Activated CD4-positive, alpha-beta T cell treated with anti-CD3 and anti-CD28 coated beads, Interleukin-2, Interleukin-4, amounts not matched to agents 100 ng/mL and 50 ng/mL, durations not matched to agents 16 hours and 8 hours (primary cell): Measurements from ENCODE around the gene DEPDC1.
"Not testable (repeated sequence)": the region's sequence is repeated elsewhere in the genome, so short reads cannot be mapped to it uniquely, and the experiment has no call there.

Experiments
- DNase-seq: peaks from one replicate; pipeline ENCODE4 v3.0.0-alpha.2; 2020; ENCODE audit warnings: low spot score

The DEPDC1 gene

GRCh38 chr1:68496680-68497357 is at the start of gene DEPDC1:
Gene DEPDC1 (minus strand): TSS chr1:68497082. CDS start chr1:68496999, 83 bp downstream.
- peak; percentile 90 for DNase-seq

- DNase-seq, result no peak
These were observed 47.8 kb upstream of the DEPDC1 start for GRCh38 chr1:68544651-68545050.

GRCh38 chr1:68542586-68542985 is 45.7 kb upstream of the DEPDC1 start:
- DNase-seq, result no peak

GRCh38 chr1:68538941-68539340 is 42.1 kb upstream of the DEPDC1 start:
- DNase-seq, result no peak

GRCh38 chr1:68528243-68528642 is 31.4 kb upstream of the DEPDC1 start:
- DNase-seq, result no peak

- no peak for DNase-seq
These were observed 28.9 kb upstream of the DEPDC1 start for GRCh38 chr1:68525781-68526180.

- no peak for DNase-seq
These were observed 24.4 kb upstream of the DEPDC1 start for GRCh38 chr1:68521286-68521685.

GRCh38 chr1:68516066-68516465 is 19.2 kb upstream of the DEPDC1 start:
- DNase-seq, result no peak

GRCh38 chr1:68511254-68511653 is 14.4 kb upstream of the DEPDC1 start:
- DNase-seq, result no peak

- no peak for DNase-seq
These were observed 9.5 kb upstream of the DEPDC1 start for GRCh38 chr1:68506386-68506785.

- no peak for DNase-seq
These were observed 6.2 kb upstream of the DEPDC1 start for GRCh38 chr1:68503085-68503484.

GRCh38 chr1:68497358-68497698 is 446 bp upstream of the DEPDC1 start:
- no peak for DNase-seq

- peak; percentile 6 for DNase-seq
These were observed 758 bp downstream of the DEPDC1 start for GRCh38 chr1:68495968-68496679.

GRCh38 chr1:68495532-68495931 is 1.4 kb downstream of the DEPDC1 start:
- no peak for DNase-seq

- no peak for DNase-seq
These were observed 3.7 kb downstream of the DEPDC1 start for GRCh38 chr1:68493193-68493592.

- DNase-seq, result not testable (repeated sequence)
These were observed 4.6 kb downstream of the DEPDC1 start for GRCh38 chr1:68492255-68492654.

GRCh38 chr1:68490046-68490651 is 6.7 kb downstream of the DEPDC1 start:
- no peak for DNase-seq

GRCh38 chr1:68485431-68486022 is 11.4 kb downstream of the DEPDC1 start:
- no peak for DNase-seq

- no peak for DNase-seq
These were observed 12.3 kb downstream of the DEPDC1 start for GRCh38 chr1:68484618-68485017.

GRCh38 chr1:68481041-68481440 is 15.8 kb downstream of the DEPDC1 start:
- no peak for DNase-seq

GRCh38 chr1:68479501-68479900 is 17.4 kb downstream of the DEPDC1 start:
- no peak for DNase-seq

GRCh38 chr1:68478662-68479061 is 18.2 kb downstream of the DEPDC1 start:
- DNase-seq, result no peak

- DNase-seq, result not testable (repeated sequence)
These were observed 20.3 kb downstream of the DEPDC1 start for GRCh38 chr1:68476626-68477025.
